B cell (primary cell): ENCODE results near the gene TBATA. TPM values are rescaled to one million over a fixed set of nuclear protein-coding genes. Genes with fewer than 3 reads are reported as not detected.

ENCODE experiments used
- ATAC-seq: fragments of 200-7000 bp; cut with Tn5 transposase; one replicate; pipeline ENCODE4 v1.10.0; 2021; ENCODE audit warnings: low read depth, mild to moderate bottlenecking, moderate number of reproducible peaks, moderate library complexity
- CTCF ChIA-PET: fragments of 350-600 bp; sonication (Branson Sonifier 250); formaldehyde crosslinking; loops from one replicate; lab custom pipeline; 2021; ENCODE audit warnings: antibody characterized with exemption, inconsistent platforms; lab: Charles Lee
- POLR2A ChIA-PET: fragments of 350-600 bp; sonication (Branson Sonifier 250); formaldehyde crosslinking; loops from one replicate; lab custom pipeline; 2021; ENCODE audit warnings: antibody characterized with exemption; lab: Charles Lee
- DNase-seq: peaks from one replicate; pipeline ENCODE4 v3.0.0; 2013
- H2AFZ ChIP-seq: 2 replicates; pipeline ENCODE4 v1.6.1; 2012; ENCODE audit warnings: mild to moderate bottlenecking, low read depth, low read length; ENCODE audit not compliant: insufficient read depth, poor library complexity, severe bottlenecking
- H3K27ac ChIP-seq, 2 donors: 1 replicate in 1 of 2; 2 replicates in 1 of 2; pipeline ENCODE4 v1.5.1; 2012 to 2013; ENCODE audit warnings: low read length in 2 of 2, mild to moderate bottlenecking in 2 of 2, moderate library complexity in 1 of 2
- H3K27me3 ChIP-seq, 4 experiments: fragments of 200-600 bp in 1 of 4; sonication (generic) in 1 of 4; replicated peaks in 1 of 4; 1 replicate in 2 of 4; 2 replicates in 2 of 4; pipeline versions ENCODE4 v1.6.1 to v1.7.0; 2013 to 2016; ENCODE audit warnings: low read length in 3 of 4, mild to moderate bottlenecking in 2 of 4, mixed read lengths in 1 of 4, moderate library complexity in 1 of 4; ENCODE audit not compliant: insufficient read depth in 4 of 4, control insufficient read depth in 3 of 4; ENCODE audit errors: control extremely low read depth in 1 of 4
- H3K36me3 ChIP-seq, 2 experiments: replicated peaks in 1 of 2; 1 replicate in 1 of 2; 2 replicates in 1 of 2; pipeline versions ENCODE4 v1.6.1 to v1.7.1; 2013; ENCODE audit warnings: low read length in 1 of 2; ENCODE audit not compliant: insufficient read depth in 2 of 2, control insufficient read depth in 1 of 2; ENCODE audit errors: control extremely low read depth in 1 of 2, extremely low read depth in 1 of 2
- H3K4me1 ChIP-seq, 2 donors: fragments of 200-600 bp in 1 of 2; sonication (generic) in 1 of 2; 1 replicate in 1 of 2; 2 replicates in 1 of 2; pipeline versions ENCODE4 v1.5.1 to v1.6.1; 2013 to 2017; ENCODE audit warnings: low read length in 2 of 2; ENCODE audit not compliant: control insufficient read depth in 2 of 2, insufficient read depth in 2 of 2
- H3K4me2 ChIP-seq: replicated peaks from 2 replicates; pipeline ENCODE3; 2012; ENCODE audit warnings: mild to moderate bottlenecking, low read depth, low read length; ENCODE audit not compliant: poor library complexity, severe bottlenecking
- H3K4me3 ChIP-seq, 5 experiments: fragments of 200-600 bp in 1 of 5; sonication (generic) in 1 of 5; 1 replicate in 3 of 5; 2 replicates in 2 of 5; pipeline versions ENCODE4 v1.5.1 to v1.7.0; 2011 to 2016; ENCODE audit warnings: low read length in 4 of 5, mild to moderate bottlenecking in 4 of 5, low read depth in 2 of 5, control low read depth in 1 of 5, moderate library complexity in 1 of 5; ENCODE audit not compliant: insufficient read depth in 1 of 5; ENCODE audit errors: control extremely low read depth in 1 of 5, extremely low read depth in 1 of 5
- H3K79me2 ChIP-seq: fragments of 200-600 bp; sonication (generic); one replicate; pipeline ENCODE4 v1.6.0; 2016; ENCODE audit warnings: low read length; ENCODE audit not compliant: control insufficient read depth, insufficient read depth
- H3K9ac ChIP-seq: fragments of 200-600 bp; sonication (generic); 2 replicates; pipeline ENCODE4 v1.6.1; 2017; ENCODE audit warnings: mild to moderate bottlenecking, low read length, moderate library complexity
- H3K9me3 ChIP-seq, 3 donors: one replicate each; pipeline versions ENCODE4 v1.6.1 to v1.7.1; 2013; ENCODE audit warnings: low read length in 2 of 3; ENCODE audit not compliant: control insufficient read depth in 2 of 3, insufficient read depth in 1 of 3; ENCODE audit errors: control extremely low read depth in 1 of 3
- H4K20me1 ChIP-seq: 2 replicates; pipeline ENCODE4 v1.6.0; 2012; ENCODE audit warnings: mild to moderate bottlenecking, low read length; ENCODE audit not compliant: insufficient read depth, control insufficient read depth, poor library complexity, severe bottlenecking
- H3K27ac Mint-ChIP-seq: one replicate; pipeline ENCODE4 v1.8.0; 2021; ENCODE audit warnings: mixed read lengths
- H3K27me3 Mint-ChIP-seq: one replicate; pipeline ENCODE4 v1.8.0; 2021; ENCODE audit warnings: mixed read lengths
- H3K4me1 Mint-ChIP-seq: one replicate; pipeline ENCODE4 v1.8.0; 2021; ENCODE audit warnings: mixed read lengths
- H3K4me3 Mint-ChIP-seq: one replicate; pipeline ENCODE4 v1.8.0; 2021; ENCODE audit warnings: mixed read lengths
- H3K9me3 Mint-ChIP-seq: one replicate; pipeline ENCODE4 v1.8.0; 2022; ENCODE audit warnings: mixed read lengths; ENCODE audit not compliant: insufficient read depth
- CTCF ChIP-seq: fragments of 200-600 bp; IDR thresholded peaks from one replicate; pipeline ENCODE4 v1.8.0; 2022; ENCODE audit warnings: antibody characterized with exemption, mild to moderate bottlenecking
- EZH2 ChIP-seq: IDR thresholded peaks from 2 replicates; pipeline ENCODE4 v1.6.1; 2012; ENCODE audit warnings: borderline replicate concordance, low read depth, mild to moderate bottlenecking, moderate library complexity, low read length; ENCODE audit not compliant: insufficient read depth, poor library complexity, severe bottlenecking
- WGBS: methylation state at CpG from one replicate; pipeline ENCODE4 v1.1.5; 2013; ENCODE audit warnings: missing lambda C conversion rate; ENCODE audit not compliant: insufficient coverage; 5-methylcytosine and 5-hydroxymethylcytosine counted together
- intact Hi-C: fragments of 100-400 bp; cut with micrococcal nuclease; formaldehyde crosslinking; loops from one replicate; pipeline ENCODE4 v1.10.0; 2022
- polyA plus RNA-seq: library from polyadenylated mRNA; depleted of rRNA; stranded (reverse); fragments of >200 nt; gene quantifications from 2 replicates; pipeline ENCODE4 v1.2.3, GENCODE V29; 2012
- total RNA-seq, 2 donors: library from RNA; stranded (reverse); fragments of 120-200 nt in 1 of 2; gene quantifications; 1 replicate in 1 of 2; 2 replicates in 1 of 2; pipeline versions ENCODE4 v1.2.3 to v1.2.4, GENCODE V29; 2013 to 2022

The TBATA gene
- total and polyA plus RNA-seq, 2 donors (not counting 1 experiment from before 2014, with no cell fraction given), result not detected

- CTCF ChIA-PET, result no interaction called here
- ATAC-seq, result no peak
Observed at GRCh38 chr10:70745555-70745954, 39.6 kb downstream of the TBATA start.

GRCh38 chr10:70744617-70745143 lies 40.5 kb downstream of the TBATA start:
- Histone ChIP-seq H2AFZ (no peak overlapping the region), H3K79me2 (no peaks in the 10 kb centered on the region), H3K36me3 (no peaks in the 10 kb centered on the region), H3K27me3 (no peaks in the 10 kb centered on the region), H4K20me1 (no peaks in the 10 kb centered on the region), H3K4me2 (no peak overlapping the region), H3K9ac (no peak overlapping the region), H3K9me3 (no peaks in the 10 kb centered on the region), H3K27ac (no peak overlapping the region), H3K4me3 (no peak overlapping the region), H3K4me1 (no peaks in the 10 kb centered on the region)
- ChIA-PET CTCF (no interaction called here), POLR2A (no interaction called here)
- Mint-ChIP-seq H3K4me3 (no peak overlapping the region), H3K27ac (no peak overlapping the region), H3K27me3 (no peaks in the 10 kb centered on the region), H3K4me1 (no peaks in the 10 kb centered on the region), H3K9me3 (no peaks in the 10 kb centered on the region)
- DNase-seq (no peak), ATAC-seq (no peak)
- TF ChIP-seq CTCF (no peak), EZH2 (no peak)
- 70% methylated on average over 2 of the region's 6 CpGs for WGBS
- intact Hi-C loops, result no loop called here

More at GRCh38 chr10:70745555-70745954, 39.6 kb downstream of the TBATA start:
- H3K36me3 ChIP-seq, result no peaks in the 10 kb centered on the region
- H3K27me3 ChIP-seq, result no peaks in the 10 kb centered on the region
- POLR2A ChIA-PET, result no interaction called here
- H3K27me3 Mint-ChIP-seq, result no peaks in the 10 kb centered on the region
- no peaks in the 10 kb centered on the region for H3K9me3 ChIP-seq
- H3K27ac ChIP-seq, result no peak overlapping the region
- H3K79me2 ChIP-seq, result no peaks in the 10 kb centered on the region
- no peak overlapping the region for H3K4me2 ChIP-seq
- no peak overlapping the region for H3K9ac ChIP-seq
- H3K9me3 Mint-ChIP-seq, result no peaks in the 10 kb centered on the region
- DNase-seq, result no peak
- TF ChIP-seq EZH2 (no peak), CTCF (no peak)
- no peaks in the 10 kb centered on the region for H3K4me1 ChIP-seq
- H4K20me1 ChIP-seq, result no peaks in the 10 kb centered on the region
- no peaks in the 10 kb centered on the region for H3K4me1 Mint-ChIP-seq
- WGBS, result no CpG with 5 or more reads among the region's 2 CpGs
- H3K4me3 ChIP-seq, result no peak overlapping the region
- H3K4me3 Mint-ChIP-seq, result no peak overlapping the region
- H2AFZ ChIP-seq, result no peak overlapping the region
- intact Hi-C loops, result no loop called here
- H3K27ac Mint-ChIP-seq, result no peak overlapping the region
